ENCODE data around the gene RNF34. TPM values are rescaled to one million over a fixed set of nuclear protein-coding genes. Genes with fewer than 3 reads are reported as not detected.

The RNF34 gene
- total and polyA plus RNA-seq, 2 of the 13 experiments (the other 11 are each of a cell fraction or from before 2014, with no cell fraction given) = 36.8 to 53.2 TPM

- TF ChIP-seq ZNF512 (CRISPR knock-in tag; IDR thresholded peaks at IDR 0.05) (0 out of 2 replicates have a peak, but pooled peaks have one; percentile 46), ZKSCAN5 (CRISPR knock-in tag; IDR thresholded peaks at IDR 0.05) (no peak), FOXC1 (CRISPR knock-in tag; IDR thresholded peaks at IDR 0.05; ENCODE audit: borderline replicate concordance) (no peak; the same call in 1 of the 2 replicates), MYNN (CRISPR knock-in tag; IDR thresholded peaks at IDR 0.05; ENCODE audit: low read depth) (no peak), ZSCAN12 (CRISPR knock-in tag; IDR thresholded peaks at IDR 0.05) (no peak), MED13 (CRISPR knock-in tag; IDR thresholded peaks at IDR 0.05) (no peak), ZNF556 (CRISPR knock-in tag; IDR thresholded peaks at IDR 0.05; ENCODE audit: borderline replicate concordance) (peak; percentile 83; the same call in 1 of the 2 replicates), ZNF678 (CRISPR knock-in tag; IDR thresholded peaks at IDR 0.05) (no peak), ZNF263 (CRISPR knock-in tag; IDR thresholded peaks at IDR 0.05) (no peak; the same call in 1 of the 2 replicates), ZNF577 (CRISPR knock-in tag; IDR thresholded peaks at IDR 0.05; ENCODE audit: borderline replicate concordance, low read depth) (no peak), DMTF1 (CRISPR knock-in tag; IDR thresholded peaks at IDR 0.05) (no peak), ZNF891 (CRISPR knock-in tag; IDR thresholded peaks at IDR 0.05) (peak; percentile 55), MED8 (CRISPR knock-in tag; IDR thresholded peaks at IDR 0.05; ENCODE audit: insufficient replicate concordance) (peak; percentile 80), NONO (IDR thresholded peaks at IDR 0.05) (no peak), NONO (CRISPR knock-in tag; conservative IDR thresholded peaks at IDR 0.05) (peak; percentile 85), NCOR1 (IDR thresholded peaks at IDR 0.05; ENCODE audit: borderline replicate concordance, low read length) (peak; percentile 61; the same call in 1 of the 2 replicates), ZNF451 (CRISPR knock-in tag; IDR thresholded peaks at IDR 0.05) (0 out of 2 replicates have a peak, but pooled peaks have one; percentile 69)
- TF ChIP-seq, protein P1, sequence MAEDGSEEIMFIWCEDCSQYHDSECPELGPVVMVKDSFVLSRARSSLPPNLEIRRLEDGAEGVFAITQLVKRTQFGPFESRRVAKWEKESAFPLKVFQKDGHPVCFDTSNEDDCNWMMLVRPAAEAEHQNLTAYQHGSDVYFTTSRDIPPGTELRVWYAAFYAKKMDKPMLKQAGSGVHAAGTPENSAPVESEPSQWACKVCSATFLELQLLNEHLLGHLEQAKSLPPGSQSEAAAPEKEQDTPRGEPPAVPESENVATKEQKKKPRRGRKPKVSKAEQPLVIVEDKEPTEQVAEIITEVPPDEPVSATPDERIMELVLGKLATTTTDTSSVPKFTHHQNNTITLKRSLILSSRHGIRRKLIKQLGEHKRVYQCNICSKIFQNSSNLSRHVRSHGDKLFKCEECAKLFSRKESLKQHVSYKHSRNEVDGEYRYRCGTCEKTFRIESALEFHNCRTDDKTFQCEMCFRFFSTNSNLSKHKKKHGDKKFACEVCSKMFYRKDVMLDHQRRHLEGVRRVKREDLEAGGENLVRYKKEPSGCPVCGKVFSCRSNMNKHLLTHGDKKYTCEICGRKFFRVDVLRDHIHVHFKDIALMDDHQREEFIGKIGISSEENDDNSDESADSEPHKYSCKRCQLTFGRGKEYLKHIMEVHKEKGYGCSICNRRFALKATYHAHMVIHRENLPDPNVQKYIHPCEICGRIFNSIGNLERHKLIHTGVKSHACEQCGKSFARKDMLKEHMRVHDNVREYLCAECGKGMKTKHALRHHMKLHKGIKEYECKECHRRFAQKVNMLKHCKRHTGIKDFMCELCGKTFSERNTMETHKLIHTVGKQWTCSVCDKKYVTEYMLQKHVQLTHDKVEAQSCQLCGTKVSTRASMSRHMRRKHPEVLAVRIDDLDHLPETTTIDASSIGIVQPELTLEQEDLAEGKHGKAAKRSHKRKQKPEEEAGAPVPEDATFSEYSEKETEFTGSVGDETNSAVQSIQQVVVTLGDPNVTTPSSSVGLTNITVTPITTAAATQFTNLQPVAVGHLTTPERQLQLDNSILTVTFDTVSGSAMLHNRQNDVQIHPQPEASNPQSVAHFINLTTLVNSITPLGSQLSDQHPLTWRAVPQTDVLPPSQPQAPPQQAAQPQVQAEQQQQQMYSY (CRISPR knock-in tag; IDR thresholded peaks at IDR 0.05) = no peak
- TF ChIP-seq, protein P2, sequence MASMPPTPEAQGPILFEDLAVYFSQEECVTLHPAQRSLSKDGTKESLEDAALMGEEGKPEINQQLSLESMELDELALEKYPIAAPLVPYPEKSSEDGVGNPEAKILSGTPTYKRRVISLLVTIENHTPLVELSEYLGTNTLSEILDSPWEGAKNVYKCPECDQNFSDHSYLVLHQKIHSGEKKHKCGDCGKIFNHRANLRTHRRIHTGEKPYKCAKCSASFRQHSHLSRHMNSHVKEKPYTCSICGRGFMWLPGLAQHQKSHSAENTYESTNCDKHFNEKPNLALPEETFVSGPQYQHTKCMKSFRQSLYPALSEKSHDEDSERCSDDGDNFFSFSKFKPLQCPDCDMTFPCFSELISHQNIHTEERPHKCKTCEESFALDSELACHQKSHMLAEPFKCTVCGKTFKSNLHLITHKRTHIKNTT (CRISPR knock-in tag; IDR thresholded peaks at IDR 0.05) = no peak
Measured at GRCh38 chr12:121351820-121352681, 47.9 kb upstream of the RNF34 start, which contains the start of gene ANAPC5 (continued).
